Right lobe of liver (tissue), 6 donors: Measurements from ENCODE around the gene KCNQ4. TPM values are rescaled to one million over a fixed set of nuclear protein-coding genes. Genes with fewer than 3 reads are reported as not detected.

Source experiments
- ATAC-seq, 4 donors: fragments of 200-7000 bp; cut with Tn5 transposase; one replicate each; pipeline ENCODE4 v1.9.1; 2020; ENCODE audit warnings: mild to moderate bottlenecking in 4 of 4, moderate library complexity in 4 of 4
- DNase-seq, 3 donors: peaks; one replicate each; pipeline ENCODE4 v3.0.0-alpha.2; 2020
- H3K27ac ChIP-seq, 3 donors: fragments of 200-600 bp; one replicate each; pipeline ENCODE4 v1.8.0; 2022
- H3K27me3 ChIP-seq, 2 donors: fragments of 200-600 bp; one replicate each; pipeline ENCODE4 v1.8.0; 2022
- H3K36me3 ChIP-seq, 4 donors: fragments of 200-600 bp; sonication (generic) in 1 of 4; one replicate each; pipeline versions ENCODE4 v1.5.1 to v1.8.0; 2017 to 2022; ENCODE audit warnings: control low read depth in 1 of 4
- H3K4me1 ChIP-seq, 4 donors: fragments of 200-600 bp; sonication (generic) in 1 of 4; one replicate each; pipeline versions ENCODE4 v1.5.1 to v1.8.0; 2017 to 2022; ENCODE audit warnings: control low read depth in 1 of 4
- H3K4me3 ChIP-seq, 3 donors: fragments of 200-600 bp; one replicate each; pipeline ENCODE4 v1.8.0; 2022
- H3K9me3 ChIP-seq, 4 donors: fragments of 200-600 bp; sonication (generic) in 1 of 4; one replicate each; pipeline versions ENCODE4 v1.5.1 to v1.8.0; 2017 to 2022; ENCODE audit warnings: control low read depth in 1 of 4
- CTCF ChIP-seq, 4 donors: fragments of 200-600 bp in 3 of 4; fragments of 450-650 bp in 1 of 4; IDR thresholded peaks; one replicate each; pipeline versions ENCODE4 v1.5.1 to v1.8.0; 2016 to 2022; ENCODE audit warnings: antibody characterized with exemption in 4 of 4, mild to moderate bottlenecking in 2 of 4
- POLR2A ChIP-seq: fragments of 450-650 bp; IDR thresholded peaks from one replicate; pipeline ENCODE4 v1.6.1; 2017; ENCODE audit warnings: antibody characterized with exemption, mild to moderate bottlenecking
- WGBS: methylation state at CpG from one replicate; pipeline ENCODE4 v1.1.6; 2018; ENCODE audit warnings: low coverage, low lambda C conversion rate; ENCODE audit not compliant: insufficient coverage; ENCODE audit errors: missing lambda C conversion rate; 5-methylcytosine and 5-hydroxymethylcytosine counted together
- intact Hi-C, 2 donors: fragments of 100-400 bp; cut with DNase I; formaldehyde crosslinking; loops; one replicate each; pipeline versions ENCODE4 v1.11.2 to v1.14.1; 2022
- total RNA-seq, 6 experiments: library from RNA; depleted of rRNA in 2 of 6; stranded (reverse); fragments of >200 nt in 2 of 6; fragmentation: NEBNext Ultra II Directional in 3 of 6; extraction: Animal tissue kit (Norgen Biotek cat#: 25700) in 3 of 6; gene quantifications; one replicate each; pipeline versions ENCODE4 v1.1.0 to v1.2.4, GENCODE V29; 2016 to 2023
- donor health status: DM: no; HTN: yes; CAD: no.
- donor health status: DM: no; HTN: no; CAD: no.
- donor health status: DM: no; HTN: no; CAD: no.
- donor health status: DM: no; HTN: yes; CAD: no.
- donor health status: DM: no; HTN: yes; CAD: no.

The KCNQ4 gene
- total RNA-seq, 6 experiments from 2014 or later, result 0.12 to 0.23 (median 0.15) TPM

- Histone ChIP-seq H3K4me3 (no peak overlapping the region), H3K4me1 (peaks cover 0 to under 1% (median 0%) of the 10 kb centered on the region in 4 donors), H3K27me3 (no peaks in the 10 kb centered on the region), H3K36me3 (no peaks in the 10 kb centered on the region), H3K27ac (no peak overlapping the region), H3K9me3 (no peaks in the 10 kb centered on the region)
- peak in 2 of 4 donors; percentile 11 to 20 for TF ChIP-seq CTCF (IDR thresholded peaks at IDR 0.05)
- TF ChIP-seq POLR2A, result no peak
- DNase-seq (no peak), ATAC-seq (no peak)
- WGBS, result 86% methylated on average over 6 of the region's 6 CpGs
- intact Hi-C loops, result loop anchor here in 1 of 2 donors (10.0 kb wide), 1 partner anchor 231 kb away; no protein-coding TSS in a partner anchor
These were observed 71.9 kb downstream of the KCNQ4 start for GRCh38 chr1:40855513-40855912.

- no peaks in the 10 kb centered on the region for H3K36me3 ChIP-seq
- intact Hi-C loops, result loop anchor here in 1 of 2 donors (10.0 kb wide), 1 partner anchor 231 kb away; no protein-coding TSS in a partner anchor
- peaks cover 0 to 3% (median 0%) of the 10 kb centered on the region in 4 donors for H3K4me1 ChIP-seq
- DNase-seq (no peak), ATAC-seq (no peak)
- H3K9me3 ChIP-seq, result no peaks in the 10 kb centered on the region
- no peak overlapping the region for H3K4me3 ChIP-seq
- H3K27ac ChIP-seq, result no peak overlapping the region
- H3K27me3 ChIP-seq, result no peaks in the 10 kb centered on the region
- WGBS, result 81% methylated on average over 3 of the region's 3 CpGs
- TF ChIP-seq CTCF (IDR thresholded peaks at IDR 0.05) (no peak), POLR2A (no peak)
These were observed 72.5 kb downstream of the KCNQ4 start for GRCh38 chr1:40856116-40856515.

- Histone ChIP-seq H3K4me3 (no peak overlapping the region), H3K4me1 (peaks cover 0 to 3% (median 0%) of the 10 kb centered on the region in 4 donors), H3K9me3 (no peaks in the 10 kb centered on the region), H3K27me3 (no peaks in the 10 kb centered on the region), H3K36me3 (no peaks in the 10 kb centered on the region), H3K27ac (no peak overlapping the region)
- DNase-seq (no peak), ATAC-seq (no peak)
- TF ChIP-seq CTCF (IDR thresholded peaks at IDR 0.05) (no peak), POLR2A (no peak)
- intact Hi-C loops, result loop anchor here in 1 of 2 donors (10.0 kb wide), 1 partner anchor 232 kb away; no protein-coding TSS in a partner anchor
- 92% methylated on average over 9 of the region's 9 CpGs for WGBS
These were observed 73.2 kb downstream of the KCNQ4 start for GRCh38 chr1:40856656-40857302.

- Histone ChIP-seq H3K4me1 (peaks cover 0 to 3% (median 0%) of the 10 kb centered on the region in 4 donors), H3K27me3 (no peaks in the 10 kb centered on the region), H3K36me3 (no peaks in the 10 kb centered on the region), H3K27ac (no peak overlapping the region), H3K4me3 (no peak overlapping the region), H3K9me3 (no peaks in the 10 kb centered on the region)
- no peak for TF ChIP-seq CTCF (IDR thresholded peaks at IDR 0.05)
- no peak for ATAC-seq
- 75% methylated on average over 2 of the region's 2 CpGs for WGBS
- no peak for DNase-seq
- intact Hi-C loops, result loop anchor here in 1 of 2 donors (10.0 kb wide), 1 partner anchor 233 kb away; no protein-coding TSS in a partner anchor
These were observed 74.2 kb downstream of the KCNQ4 start for GRCh38 chr1:40857737-40858136.
